NCI-H2227 (cell line): ENCODE measurements around the gene TMEM130.
"Not testable (repeated sequence)": the region's sequence is repeated elsewhere in the genome, so short reads cannot be mapped to it uniquely, and the experiment has no call there.

Experiments
- DNase-seq: peaks from one replicate; lab custom pipeline; 2025; ENCODE audit not compliant: unreplicated experiment; lab: John Stamatoyannopoulos, UW

Gene TMEM130

GRCh38 chr7:98842552-98842951, 27.3 kb downstream of the TMEM130 start:
- not testable (repeated sequence) for DNase-seq

- DNase-seq: peak; percentile 79
Observed at GRCh38 chr7:98841179-98841997, 28.4 kb downstream of the TMEM130 start.

GRCh38 chr7:98840722-98841121, 29.1 kb downstream of the TMEM130 start:
- DNase-seq: no peak

GRCh38 chr7:98840096-98840495, 29.7 kb downstream of the TMEM130 start:
- DNase-seq: no peak

GRCh38 chr7:98837630-98837972, 32.2 kb downstream of the TMEM130 start:
- DNase-seq: no peak

GRCh38 chr7:98836811-98837629, 32.8 kb downstream of the TMEM130 start:
- peak; percentile 79 for DNase-seq

- no peak for DNase-seq
Observed at GRCh38 chr7:98834949-98835348, 34.9 kb downstream of the TMEM130 start.

- DNase-seq: no peak
Observed at GRCh38 chr7:98833022-98833421, 36.8 kb downstream of the TMEM130 start.

- peak; percentile 19 for DNase-seq
Observed at GRCh38 chr7:98831641-98832221, 38.1 kb downstream of the TMEM130 start.

GRCh38 chr7:98830972-98831548, 38.8 kb downstream of the TMEM130 start:
- no peak for DNase-seq

GRCh38 chr7:98828368-98828767, 41.4 kb downstream of the TMEM130 start:
- DNase-seq: no peak

GRCh38 chr7:98827258-98827657, 42.6 kb downstream of the TMEM130 start:
- DNase-seq: no peak

- no peak for DNase-seq
Observed at GRCh38 chr7:98826811-98827231, 43.0 kb downstream of the TMEM130 start.

GRCh38 chr7:98826387-98826786, 43.4 kb downstream of the TMEM130 start:
- DNase-seq: no peak

- DNase-seq: no peak
Observed at GRCh38 chr7:98823226-98823625, 46.6 kb downstream of the TMEM130 start.

GRCh38 chr7:98821348-98821747, 48.5 kb downstream of the TMEM130 start:
- no peak for DNase-seq

- DNase-seq: no peak
Observed at GRCh38 chr7:98816967-98817710, 52.7 kb downstream of the TMEM130 start.

- DNase-seq: no peak
Observed at GRCh38 chr7:98816241-98816640, 53.6 kb downstream of the TMEM130 start.

- no peak for DNase-seq
Observed at GRCh38 chr7:98815313-98815712, 54.5 kb downstream of the TMEM130 start.

GRCh38 chr7:98811299-98811698, 58.5 kb downstream of the TMEM130 start:
- no peak for DNase-seq
